GM06990 (cell line): ENCODE measurements around the gene FOXA1.

Experiments used
- DNase-seq: peaks from one replicate; pipeline ENCODE4 v3.0.0-alpha.2; 2011; ENCODE audit not compliant: insufficient read length; ENCODE audit errors: extremely low read depth
- H3K27me3 ChIP-seq: replicated peaks from 2 replicates; pipeline ENCODE4 v1.6.0; 2011; ENCODE audit warnings: low read length; ENCODE audit not compliant: control insufficient read depth, insufficient read depth
- H3K36me3 ChIP-seq: 2 replicates; pipeline ENCODE4 v1.5.1; 2011; ENCODE audit warnings: low read length; ENCODE audit not compliant: control insufficient read depth, insufficient read depth
- H3K4me3 ChIP-seq: replicated peaks from 2 replicates; pipeline ENCODE4 v1.5.1; 2011; ENCODE audit warnings: low read depth, mild to moderate bottlenecking, control low read depth, low read length
- TF ChIP-seq, protein P1 (sequence below): IDR thresholded peaks from 2 replicates; pipeline ENCODE4 v1.5.1; 2011; ENCODE audit warnings: low read length, control low read depth, mild to moderate bottlenecking, inconsistent platforms; ENCODE audit not compliant: insufficient read depth, poor library complexity, severe bottlenecking

The FOXA1 gene

DNA sequence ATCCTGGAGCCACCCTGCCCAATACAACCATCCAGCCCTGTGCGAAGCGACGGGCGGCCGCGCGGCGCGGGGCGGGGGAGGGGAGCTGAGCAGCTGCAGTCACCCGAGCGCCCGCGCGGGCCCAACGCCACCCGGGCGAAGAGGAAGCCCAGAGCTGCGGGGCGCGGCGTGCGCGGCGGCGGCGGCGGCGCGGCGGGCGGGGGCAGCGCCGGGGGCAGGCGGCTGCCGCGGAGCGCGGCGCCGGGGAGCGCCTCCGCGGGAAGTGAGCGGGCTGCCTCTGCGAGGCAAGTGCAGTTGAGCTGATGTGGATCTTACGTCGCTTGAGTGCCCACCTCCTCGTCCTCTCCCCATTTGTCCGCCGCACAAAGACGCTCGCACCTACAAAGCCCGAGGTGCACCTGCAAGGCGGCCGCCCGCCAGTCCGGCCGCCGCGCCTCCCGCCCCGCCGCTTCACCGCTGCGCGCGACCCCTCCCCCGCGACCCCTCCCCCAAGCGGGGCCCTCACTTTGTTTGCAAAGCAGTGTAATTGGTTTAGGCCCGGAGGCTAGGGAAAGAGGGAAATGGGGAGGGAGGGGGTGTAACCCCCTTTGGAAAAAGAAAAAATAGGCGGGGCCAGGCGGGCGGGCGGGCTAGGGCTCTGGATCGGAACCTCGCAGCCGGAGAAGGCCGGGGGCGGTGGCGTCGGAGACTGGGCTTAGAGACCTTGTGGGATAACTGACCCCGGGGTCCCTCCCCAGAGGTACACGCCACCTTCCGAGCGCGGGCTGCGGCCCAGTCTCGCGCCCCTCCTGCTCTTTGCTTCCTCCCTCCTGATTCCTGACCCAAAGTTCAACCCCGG is at the start of gene FOXA1, which contains the start of gene TTC6:
Gene FOXA1, minus strand, starts transcription at position 279 of the 838 bp plus-strand sequence. Its CDS starts 277 bp downstream, at position 2.
Gene TTC6, plus strand, starts transcription at position 659 of the 838 bp plus-strand sequence. CDS start 26,436 bp downstream, outside the sequence.
- TF ChIP-seq, protein P1, sequence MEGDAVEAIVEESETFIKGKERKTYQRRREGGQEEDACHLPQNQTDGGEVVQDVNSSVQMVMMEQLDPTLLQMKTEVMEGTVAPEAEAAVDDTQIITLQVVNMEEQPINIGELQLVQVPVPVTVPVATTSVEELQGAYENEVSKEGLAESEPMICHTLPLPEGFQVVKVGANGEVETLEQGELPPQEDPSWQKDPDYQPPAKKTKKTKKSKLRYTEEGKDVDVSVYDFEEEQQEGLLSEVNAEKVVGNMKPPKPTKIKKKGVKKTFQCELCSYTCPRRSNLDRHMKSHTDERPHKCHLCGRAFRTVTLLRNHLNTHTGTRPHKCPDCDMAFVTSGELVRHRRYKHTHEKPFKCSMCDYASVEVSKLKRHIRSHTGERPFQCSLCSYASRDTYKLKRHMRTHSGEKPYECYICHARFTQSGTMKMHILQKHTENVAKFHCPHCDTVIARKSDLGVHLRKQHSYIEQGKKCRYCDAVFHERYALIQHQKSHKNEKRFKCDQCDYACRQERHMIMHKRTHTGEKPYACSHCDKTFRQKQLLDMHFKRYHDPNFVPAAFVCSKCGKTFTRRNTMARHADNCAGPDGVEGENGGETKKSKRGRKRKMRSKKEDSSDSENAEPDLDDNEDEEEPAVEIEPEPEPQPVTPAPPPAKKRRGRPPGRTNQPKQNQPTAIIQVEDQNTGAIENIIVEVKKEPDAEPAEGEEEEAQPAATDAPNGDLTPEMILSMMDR: no peak
- H3K27me3 ChIP-seq: no peaks in the 10 kb centered on the region
- DNase-seq: no peak
- no peak within 1 kb of the TSS for H3K4me3 ChIP-seq
- H3K36me3 ChIP-seq: no peaks in the 10 kb centered on the region

DNA sequence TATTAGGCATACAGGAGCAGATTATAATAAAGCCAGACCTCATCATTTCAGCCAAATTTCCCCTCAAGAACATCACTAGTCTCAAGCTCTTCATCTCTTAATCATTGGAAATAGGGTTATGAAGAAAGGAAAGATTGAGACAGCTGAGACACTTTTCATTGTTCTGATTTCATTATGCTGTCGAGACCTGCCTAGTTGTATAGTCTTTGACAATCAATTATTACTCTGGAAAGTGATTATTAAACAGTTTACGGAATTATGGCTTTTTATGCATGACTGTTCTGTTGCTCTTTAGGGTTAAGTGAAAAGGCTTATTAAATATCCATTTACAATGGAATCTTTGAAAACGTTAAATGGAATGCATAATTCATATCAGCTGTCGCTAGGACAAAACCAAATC is 48.7 kb upstream of the FOXA1 start:
- H3K36me3 ChIP-seq: no peaks in the 10 kb centered on the region
- TF ChIP-seq, protein P1: no peak
- H3K27me3 ChIP-seq: no peaks in the 10 kb centered on the region
- no peak overlapping the region for H3K4me3 ChIP-seq
- DNase-seq: no peak

DNA sequence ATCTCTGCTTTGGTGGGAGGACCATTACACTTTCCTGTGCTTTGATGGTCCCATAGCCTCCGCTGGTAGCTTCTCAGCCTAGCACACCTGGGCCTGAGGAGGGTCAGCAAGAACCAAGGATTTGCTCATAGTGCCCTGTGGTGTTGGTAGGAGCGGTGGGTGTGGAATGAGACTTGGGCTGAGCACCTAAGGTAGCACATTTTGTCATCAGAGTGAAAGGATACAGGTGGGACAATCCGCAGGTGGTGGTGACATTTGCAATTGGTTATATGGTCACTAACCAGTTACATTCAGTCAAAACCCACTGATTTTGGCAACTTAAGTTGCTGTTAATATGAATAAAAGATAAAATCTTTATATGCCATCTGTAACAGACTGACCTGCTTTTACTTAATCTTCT is 47.1 kb upstream of the FOXA1 start:
- H3K36me3 ChIP-seq: no peaks in the 10 kb centered on the region
- TF ChIP-seq, protein P1: no peak
- no peak overlapping the region for H3K4me3 ChIP-seq
- H3K27me3 ChIP-seq: no peaks in the 10 kb centered on the region
- DNase-seq: no peak

DNA sequence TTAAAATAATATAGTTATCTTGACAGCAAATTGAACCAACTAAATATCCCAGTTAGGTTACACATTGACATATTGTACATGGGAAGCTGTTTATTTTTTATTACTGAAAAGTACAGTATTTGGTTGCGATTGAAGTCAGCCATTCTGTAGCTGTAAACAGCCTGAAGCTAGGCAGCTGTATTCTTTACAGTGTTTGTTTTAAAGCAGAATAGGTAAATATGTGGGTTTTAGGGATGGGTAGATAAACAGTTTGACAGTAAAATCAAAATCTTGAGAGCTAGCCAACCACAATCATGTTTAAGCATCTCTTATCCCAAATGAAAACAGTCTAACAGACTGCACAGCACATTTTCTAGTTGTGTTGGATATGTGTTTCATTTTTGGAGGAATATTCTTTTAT is 46.1 kb upstream of the FOXA1 start:
- Histone ChIP-seq H3K36me3 (no peaks in the 10 kb centered on the region), H3K4me3 (no peak overlapping the region), H3K27me3 (no peaks in the 10 kb centered on the region)
- TF ChIP-seq, protein P1: no peak
- no peak for DNase-seq

DNA sequence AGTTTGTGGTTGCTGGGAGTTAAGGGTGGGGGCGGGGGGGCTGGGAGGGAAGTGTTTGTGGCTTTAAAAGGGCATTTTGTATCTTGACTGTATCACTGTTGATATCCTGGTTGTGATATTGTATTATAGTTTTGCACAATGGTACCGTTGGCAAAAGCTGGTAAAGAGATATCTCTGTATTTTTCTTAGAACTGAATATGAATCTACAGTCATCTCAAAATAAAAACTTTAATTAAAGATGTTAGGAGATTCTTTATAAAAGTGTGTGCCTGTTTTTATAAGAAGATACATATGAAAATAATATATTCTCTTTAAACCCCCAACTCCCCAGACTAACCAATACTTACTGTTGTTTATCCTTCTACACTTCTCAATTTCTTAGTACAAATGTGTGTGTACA is 43.5 kb upstream of the FOXA1 start:
- Histone ChIP-seq H3K27me3 (no peaks in the 10 kb centered on the region), H3K36me3 (no peaks in the 10 kb centered on the region), H3K4me3 (no peak overlapping the region)
- TF ChIP-seq, protein P1: no peak
- no peak for DNase-seq
